ENCODE measurements around the gene CORIN.
A peak's percentile ranks its signal among the peaks of the same experiment; 100 is the strongest.

The CORIN gene

DNA sequence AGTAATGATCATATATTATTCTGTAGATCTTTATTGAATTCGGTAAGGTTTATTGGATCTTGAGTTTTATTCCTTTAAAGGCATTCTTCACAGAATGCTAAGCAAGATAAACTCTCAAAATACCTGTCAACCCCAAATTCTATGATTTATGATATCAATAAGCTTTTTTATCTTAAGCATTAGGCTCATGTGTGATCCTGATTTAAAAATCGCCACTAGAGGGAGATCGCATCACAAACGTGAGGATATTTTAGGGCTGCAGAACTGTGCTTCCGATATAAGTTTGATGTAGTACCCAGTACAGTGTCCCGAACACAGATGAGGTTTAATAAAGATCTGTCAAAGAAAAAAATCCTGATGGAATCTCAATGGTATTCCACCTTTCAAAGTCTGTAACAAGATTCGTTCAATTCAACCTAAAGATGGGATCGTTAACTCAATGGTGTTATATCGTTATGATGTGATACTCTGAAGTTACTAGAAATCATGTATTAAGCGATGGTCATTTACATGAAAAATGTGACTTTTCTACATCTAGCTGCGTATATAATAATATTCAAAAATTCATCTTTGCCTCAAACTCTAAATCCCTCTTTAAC is 169.0 kb downstream of the CORIN start:
- H3K27ac ChIP-seq = no peak overlapping the region
- peak; percentile 76 for TF ChIP-seq CTCF (conservative IDR thresholded peaks at IDR 0.05; ENCODE audit: low read depth)
- ChIA-PET POLR2A (ENCODE audit: low non-redundant PET) (no interaction called here), CTCF (interaction anchor here (0.6 to 1.3 kb wide), 17 partner anchors 19 to 690 kb away, joined by 3 to 11 read pairs (median 4); no protein-coding TSS in a partner anchor)
- peak; percentile 34 for DNase-seq (ENCODE audit: low spot score)

DNA sequence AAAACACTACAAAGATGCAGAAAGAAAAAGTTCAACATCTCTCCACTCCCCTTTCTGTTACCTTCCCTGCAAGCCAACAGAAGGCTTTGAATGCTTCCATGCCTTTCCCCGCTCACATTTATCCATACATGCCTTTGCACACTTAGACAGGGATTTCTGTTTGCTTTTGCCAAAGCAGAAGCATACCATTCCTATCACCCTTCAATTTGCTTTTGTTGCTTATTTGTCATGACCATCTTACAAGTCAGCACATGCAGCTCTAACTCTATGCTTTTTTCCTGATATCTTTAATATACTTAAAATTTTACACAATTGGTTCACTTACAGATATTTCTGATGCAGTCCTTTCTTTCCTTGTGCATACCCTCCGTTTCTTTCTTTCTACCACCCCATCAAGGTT is 169.6 kb downstream of the CORIN start:
- CTCF ChIA-PET = interaction anchor here (0.6 to 1.0 kb wide), 13 partner anchors 18 to 570 kb away, joined by 3 to 11 read pairs (median 4); no protein-coding TSS in a partner anchor
- no peak overlapping the region for H3K27ac ChIP-seq
- TF ChIP-seq CTCF (conservative IDR thresholded peaks at IDR 0.05; ENCODE audit: low read depth) = no peak
- POLR2A ChIA-PET (ENCODE audit: low non-redundant PET) = no interaction called here
- DNase-seq (ENCODE audit: low spot score) = no peak

DNA sequence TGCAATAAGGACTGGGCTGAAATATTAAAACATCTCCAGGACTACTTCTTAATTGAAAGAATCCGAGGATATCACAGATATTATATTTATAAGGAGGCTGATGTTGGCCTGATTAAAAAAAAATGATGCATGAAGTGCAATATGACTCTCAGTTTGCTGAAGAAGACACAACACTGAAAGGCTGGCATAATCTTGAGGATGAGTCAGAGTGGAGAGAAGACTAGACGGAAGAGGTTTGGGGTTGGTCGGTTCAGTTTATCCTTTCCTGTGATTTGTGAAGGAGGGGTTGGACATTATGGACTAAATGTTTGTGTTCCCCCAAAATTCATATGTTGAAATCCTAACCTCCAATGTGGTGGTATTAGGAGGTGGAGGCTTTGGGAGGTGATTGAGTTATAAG is 170.3 kb downstream of the CORIN start:
- no peak for DNase-seq (ENCODE audit: low spot score)
- no peak overlapping the region for H3K27ac ChIP-seq
- POLR2A ChIA-PET (ENCODE audit: low non-redundant PET) = no interaction called here
- TF ChIP-seq CTCF (conservative IDR thresholded peaks at IDR 0.05; ENCODE audit: low read depth) = no peak
- CTCF ChIA-PET = no interaction called here

DNA sequence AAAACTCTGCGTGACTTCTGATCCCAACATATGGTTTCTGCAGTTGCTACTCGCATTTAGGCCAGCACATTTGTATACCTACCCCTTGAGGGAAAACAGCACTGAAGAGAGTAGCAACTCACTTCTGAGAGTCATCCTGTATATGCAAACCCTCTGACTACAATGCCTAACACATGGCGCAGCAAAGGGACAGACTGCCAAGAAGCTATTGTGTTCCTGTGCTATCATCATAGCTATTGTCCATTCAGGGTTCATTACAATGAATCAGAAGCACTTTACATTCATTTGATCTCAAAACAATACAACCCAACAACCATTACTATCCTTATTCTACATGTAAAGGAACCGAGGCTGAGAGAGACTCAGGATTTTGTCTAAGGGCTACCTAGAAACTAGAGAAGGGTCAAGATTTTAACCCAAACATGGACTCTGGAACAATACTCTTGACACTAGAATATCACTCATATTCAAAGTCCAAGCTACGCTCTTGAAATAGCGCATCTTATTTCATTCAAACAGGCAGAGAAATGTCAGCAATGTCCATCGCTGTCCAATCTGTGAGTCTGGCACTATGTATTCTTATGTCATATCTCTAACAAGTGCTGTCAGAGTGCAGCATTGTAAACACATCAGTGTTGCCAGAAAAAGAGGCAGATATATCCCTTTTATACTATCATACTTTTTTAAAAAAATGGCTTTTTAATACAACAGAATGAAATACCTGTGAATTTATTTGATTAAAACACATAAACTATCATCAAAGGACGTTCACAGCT is 173.6 kb downstream of the CORIN start:
- TF ChIP-seq CTCF (conservative IDR thresholded peaks at IDR 0.05; ENCODE audit: low read depth) = no peak
- no peak overlapping the region for H3K27ac ChIP-seq
- ChIA-PET CTCF (interaction anchor here (1.1 kb wide), 1 partner anchor 10 kb away, joined by 3 read pairs; no protein-coding TSS in a partner anchor), POLR2A (ENCODE audit: low non-redundant PET) (no interaction called here)
- DNase-seq (ENCODE audit: low spot score) = no peak

- DNase-seq (ENCODE audit: low spot score) = no peak
- H3K27ac ChIP-seq = no peak overlapping the region
- CTCF ChIA-PET = interaction anchor here (0.7 to 1.1 kb wide), 3 partner anchors 8 to 204 kb away, joined by 3 to 8 read pairs (median 4); no protein-coding TSS in a partner anchor
- POLR2A ChIA-PET (ENCODE audit: low non-redundant PET) = no interaction called here
- no peak for TF ChIP-seq CTCF (conservative IDR thresholded peaks at IDR 0.05; ENCODE audit: low read depth)
These were observed 174.9 kb downstream of the CORIN start for GRCh38 chr4:47662975-47663374.

DNA sequence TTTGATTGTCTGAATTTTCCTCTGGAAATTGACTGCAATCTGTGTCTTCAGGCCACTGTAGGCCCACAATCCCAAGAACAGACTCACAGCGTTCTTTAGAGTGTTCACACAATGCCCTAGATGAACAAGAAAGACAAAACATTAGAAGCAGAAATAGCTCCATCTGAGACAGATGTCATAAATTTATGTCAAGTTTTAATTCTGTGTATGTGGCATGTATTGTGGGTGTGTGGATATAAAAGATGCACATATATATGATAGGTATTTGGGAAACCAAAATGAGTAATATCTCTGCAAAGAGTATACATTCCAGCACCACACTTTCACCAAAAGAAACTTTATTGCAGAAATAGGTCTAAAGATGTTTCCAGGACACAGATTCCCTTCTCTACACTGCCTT is 176.1 kb downstream of the CORIN start:
- POLR2A ChIA-PET (ENCODE audit: low non-redundant PET) = no interaction called here
- H3K27ac ChIP-seq = no peak overlapping the region
- no peak for TF ChIP-seq CTCF (conservative IDR thresholded peaks at IDR 0.05; ENCODE audit: low read depth)
- CTCF ChIA-PET = no interaction called here
- DNase-seq (ENCODE audit: low spot score) = no peak
